ENCODE measurements around the gene MAP4K5. TPM values are rescaled to one million over a fixed set of nuclear protein-coding genes. Genes with fewer than 3 reads are reported as not detected.
A peak's percentile ranks its signal among the peaks of the same experiment; 100 is the strongest.

The MAP4K5 gene
- 92.1 and 101 TPM in 2 replicates for total RNA-seq (ENCODE audit: low replicate concordance)

- peak within 1 kb of the TSS; percentile 84 for H3K4me3 ChIP-seq (ENCODE audit: low read depth, low read length)
- DNase-seq (ENCODE audit: low read depth), result peak; percentile 88
- peak; percentile 81 for TF ChIP-seq CTCF (IDR thresholded peaks at IDR 0.05; ENCODE audit: insufficient read depth, low read length)
Observed at GRCh38 chr14:50532502-50533240, at the start of gene MAP4K5. MAP4K5 (minus strand) TSS chr14:50532569; CDS start chr14:50532049, 520 bp downstream.

- DNase-seq (ENCODE audit: low read depth), result no peak
- TF ChIP-seq CTCF (IDR thresholded peaks at IDR 0.05; ENCODE audit: insufficient read depth, low read length), result no peak
- no peak overlapping the region for H3K4me3 ChIP-seq (ENCODE audit: low read depth, low read length)
Observed at GRCh38 chr14:50578433-50578832, 46.1 kb upstream of the MAP4K5 start.

GRCh38 chr14:50577982-50578381 lies 45.6 kb upstream of the MAP4K5 start:
- TF ChIP-seq CTCF (IDR thresholded peaks at IDR 0.05; ENCODE audit: insufficient read depth, low read length), result no peak
- no peak for DNase-seq (ENCODE audit: low read depth)
- H3K4me3 ChIP-seq (ENCODE audit: low read depth, low read length), result no peak overlapping the region

- TF ChIP-seq CTCF (IDR thresholded peaks at IDR 0.05; ENCODE audit: insufficient read depth, low read length), result no peak
- H3K4me3 ChIP-seq (ENCODE audit: low read depth, low read length), result no peak overlapping the region
- no peak for DNase-seq (ENCODE audit: low read depth)
Observed at GRCh38 chr14:50575769-50576168, 43.4 kb upstream of the MAP4K5 start.

GRCh38 chr14:50573862-50574261 lies 41.5 kb upstream of the MAP4K5 start:
- no peak for DNase-seq (ENCODE audit: low read depth)
- no peak for TF ChIP-seq CTCF (IDR thresholded peaks at IDR 0.05; ENCODE audit: insufficient read depth, low read length)
- no peak overlapping the region for H3K4me3 ChIP-seq (ENCODE audit: low read depth, low read length)

GRCh38 chr14:50569714-50570274 lies 37.4 kb upstream of the MAP4K5 start:
- no peak for DNase-seq (ENCODE audit: low read depth)
- TF ChIP-seq CTCF (IDR thresholded peaks at IDR 0.05; ENCODE audit: insufficient read depth, low read length), result no peak
- no peak overlapping the region for H3K4me3 ChIP-seq (ENCODE audit: low read depth, low read length)

Data from fibroblast of the aortic adventitia (primary cell).